T-helper 1 cell (primary cell): ENCODE results near the gene C22orf42.

Experiments used
- DNase-seq, 5 donors: peaks; one replicate each; pipeline ENCODE4 v3.0.0-alpha.2; 2012 to 2020

C22orf42 gene

DNA sequence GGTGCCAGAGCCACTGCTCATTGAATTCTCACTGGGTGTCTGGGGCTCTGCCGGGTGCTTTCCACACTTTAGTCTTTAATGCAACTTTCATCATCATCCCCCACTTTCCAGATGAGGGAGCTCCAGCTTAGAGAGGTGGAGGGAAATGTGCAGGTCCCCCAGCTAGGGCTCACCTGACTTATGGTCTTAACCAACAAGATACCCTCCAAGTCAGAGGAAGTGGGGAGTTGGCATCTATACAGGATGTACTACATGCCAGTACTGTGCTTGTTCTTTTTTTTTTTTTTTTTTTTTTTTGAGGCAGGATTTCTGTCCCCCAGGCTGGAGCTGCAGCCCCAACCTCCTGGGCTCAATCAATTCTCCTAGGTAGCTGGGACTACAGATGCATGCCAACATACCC, 26.3 kb downstream of the C22orf42 start:
- DNase-seq: no peak

DNA sequence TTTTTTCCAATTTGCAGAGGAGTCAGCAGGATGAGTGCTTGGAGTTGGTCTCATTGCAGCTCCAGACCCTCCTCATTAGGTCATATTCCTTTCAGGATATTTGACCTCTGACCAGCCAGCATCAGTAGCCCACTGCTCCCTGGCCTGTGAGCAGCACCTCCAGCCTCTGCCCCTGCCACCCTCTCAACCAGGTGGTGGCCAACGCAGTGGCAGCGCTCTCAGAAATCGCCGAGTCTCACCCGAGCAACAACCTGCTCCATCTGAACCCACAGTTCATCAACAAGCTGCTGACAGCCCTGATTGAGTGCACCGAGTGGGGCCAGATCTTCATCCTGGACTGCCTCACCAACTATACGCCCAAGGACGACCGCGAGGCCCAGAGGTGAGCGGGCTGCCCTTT, 27.0 kb downstream of the C22orf42 start:
- no peak for DNase-seq

DNA sequence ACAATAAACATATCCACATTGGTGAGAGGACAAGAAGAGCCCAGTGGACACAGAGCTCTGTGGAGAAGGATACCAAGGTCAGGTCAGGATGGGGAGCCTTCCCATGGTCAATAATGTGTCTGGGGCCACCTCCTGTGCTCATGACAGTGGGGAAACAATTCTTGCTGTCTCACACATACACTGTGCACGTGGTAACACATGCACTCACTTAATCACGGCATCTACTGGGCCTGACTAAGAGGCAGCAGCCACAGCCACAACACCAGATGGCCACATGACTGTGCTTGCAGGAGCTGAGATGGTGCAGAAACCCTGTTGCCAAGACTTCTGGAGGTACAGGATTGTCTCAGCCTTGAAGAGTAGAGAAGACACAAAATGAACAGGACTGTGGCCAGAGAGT, 28.6 kb downstream of the C22orf42 start:
- no peak for DNase-seq

DNA sequence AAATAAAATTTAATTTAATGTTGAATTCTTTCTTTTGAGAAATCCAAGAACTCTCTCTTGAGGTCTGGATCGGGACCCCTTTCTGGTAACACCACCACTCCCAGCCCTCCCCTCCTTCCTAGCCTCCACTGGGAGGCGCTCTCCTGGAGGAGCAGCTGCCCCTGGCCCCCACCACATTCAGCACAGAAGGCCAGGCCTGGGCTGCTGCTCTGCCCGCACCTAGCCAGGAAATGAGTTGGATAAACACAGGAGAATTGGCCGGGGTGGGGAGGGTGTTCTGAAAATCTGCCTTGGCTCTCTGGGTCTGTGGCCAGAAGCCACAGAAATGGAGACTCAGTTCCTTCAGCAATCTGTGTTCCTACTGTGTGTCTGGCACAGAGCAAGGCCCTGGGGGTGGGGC, 31.2 kb downstream of the C22orf42 start:
- DNase-seq: no peak

DNA sequence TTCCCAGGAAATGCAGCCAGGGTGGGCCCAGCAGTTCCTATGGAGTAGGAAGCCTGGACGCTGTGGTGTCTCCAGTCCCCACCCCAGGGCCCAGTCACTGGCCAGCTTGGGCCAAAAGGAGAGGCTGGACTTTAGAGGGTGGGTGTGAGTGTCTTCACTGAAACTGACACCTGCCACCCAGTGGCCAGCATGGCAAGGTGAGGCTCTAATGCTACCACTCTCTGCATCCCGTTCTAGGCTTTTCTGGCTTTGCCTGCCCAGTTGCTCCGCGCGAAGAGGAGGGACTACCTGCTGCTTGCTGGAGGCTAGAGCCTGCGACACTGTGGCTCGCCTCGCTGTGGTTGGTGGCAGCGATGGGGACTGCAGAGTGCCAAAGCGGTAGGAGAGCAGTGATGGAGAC, 35.4 kb downstream of the C22orf42 start:
- no peak for DNase-seq

DNA sequence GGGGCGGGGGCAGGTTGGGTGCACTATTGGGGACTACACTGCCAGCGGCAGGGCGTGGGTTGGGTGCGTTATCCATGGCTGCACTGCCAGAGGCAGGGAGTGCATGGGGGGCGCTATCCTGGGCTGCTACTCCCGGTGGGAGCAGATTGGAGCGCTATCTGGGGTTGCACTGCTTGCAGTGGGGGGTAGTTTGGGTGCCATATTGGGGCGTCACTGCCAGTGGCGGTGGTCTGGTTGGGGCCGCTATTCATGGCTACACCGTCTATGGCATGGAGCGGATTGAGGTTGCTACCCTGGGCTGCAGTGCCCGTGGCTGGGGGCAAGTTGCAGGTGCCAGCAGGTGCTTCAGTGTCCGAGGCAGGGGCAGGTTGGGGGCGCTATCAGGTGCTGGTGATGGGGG, 36.2 kb downstream of the C22orf42 start:
- DNase-seq: no peak

DNA sequence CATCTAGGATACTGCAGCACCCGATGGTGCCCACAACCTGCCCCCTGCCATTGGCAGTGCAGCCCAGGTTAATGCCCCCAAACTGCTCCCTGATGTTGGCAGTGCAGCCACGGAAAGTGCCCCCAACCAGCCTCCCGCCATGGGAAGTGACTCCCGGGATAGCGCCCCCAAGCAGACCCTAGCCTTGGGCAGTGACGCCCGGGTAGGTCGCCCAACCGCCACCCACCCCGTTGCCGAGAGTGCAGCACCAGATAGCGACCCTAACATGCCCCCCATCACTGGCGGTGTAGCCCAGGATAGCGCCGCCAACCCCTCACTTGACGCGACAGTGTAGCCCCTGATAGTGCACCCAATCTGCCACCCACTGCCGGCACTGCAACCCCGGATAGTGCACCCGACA, 38.5 kb downstream of the C22orf42 start:
- no peak for DNase-seq

DNA sequence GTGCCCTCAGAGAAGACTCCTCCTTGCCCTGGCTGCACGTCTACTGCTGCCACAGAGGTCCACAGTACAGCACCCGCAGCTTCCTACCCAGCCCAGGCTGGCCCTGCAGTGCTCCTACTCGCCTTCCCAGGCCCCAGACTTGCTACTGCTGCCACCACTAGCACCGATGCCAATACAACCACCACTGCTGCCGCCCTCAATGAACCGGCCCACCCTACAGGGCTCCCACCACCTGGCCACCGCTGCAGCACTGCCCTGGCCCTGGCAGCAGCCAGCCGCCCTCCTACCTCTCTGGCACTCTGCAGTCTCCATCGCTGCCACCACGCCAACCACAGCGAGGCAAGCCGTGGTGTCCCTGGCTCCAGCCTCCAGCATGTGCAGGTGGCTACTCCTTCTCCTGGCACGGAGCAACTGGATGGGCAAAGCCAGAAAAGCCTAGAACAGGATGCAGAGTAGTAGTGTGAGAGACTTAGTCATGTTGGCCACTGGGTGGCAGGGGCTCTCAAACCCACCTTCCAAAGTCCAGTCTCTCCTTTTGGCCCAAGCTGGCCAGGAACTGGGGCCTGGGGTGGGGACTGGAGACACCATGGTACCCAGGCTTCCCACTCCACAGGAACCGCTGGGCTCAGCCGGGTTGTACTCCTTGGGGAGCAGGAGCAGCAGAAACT, 39.4 kb downstream of the C22orf42 start:
- DNase-seq: no peak

DNA sequence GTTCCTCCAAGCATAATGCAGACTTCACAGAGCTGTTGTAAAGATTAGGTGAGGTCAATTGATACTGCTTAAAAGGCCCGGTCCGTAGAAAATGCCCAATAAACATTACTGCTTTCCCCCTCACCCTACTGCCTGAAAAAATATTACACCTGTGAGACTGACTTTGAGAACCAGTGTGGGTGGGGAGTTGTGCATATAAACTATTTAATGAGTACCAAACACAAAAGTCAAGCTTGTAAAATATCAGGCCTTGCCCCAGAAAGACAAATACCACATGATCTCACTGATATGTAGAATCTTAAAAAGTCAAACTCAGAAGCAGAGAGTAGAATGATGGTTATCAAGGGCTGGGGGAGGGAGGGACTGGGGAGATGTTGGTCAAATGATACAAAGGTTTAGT, 46.7 kb downstream of the C22orf42 start:
- no peak for DNase-seq

DNA sequence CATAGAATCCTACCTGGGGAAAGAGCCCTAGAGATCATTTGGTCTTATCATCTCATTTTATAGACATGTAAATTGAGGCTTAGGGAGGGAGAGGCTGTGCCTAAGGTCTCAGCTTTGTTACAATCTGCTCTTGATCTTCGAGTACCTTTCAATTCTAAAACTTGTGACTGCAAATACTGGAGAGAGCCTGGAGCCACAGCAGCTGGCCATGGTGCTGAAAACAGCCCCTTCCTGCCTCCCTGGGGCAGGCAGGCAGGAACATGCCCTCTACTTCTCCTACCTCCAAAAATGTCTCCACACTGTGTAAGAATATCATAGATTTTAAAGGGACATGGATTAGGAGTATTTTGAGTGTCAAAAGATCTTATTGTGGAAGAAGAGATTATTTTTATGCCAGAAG, 52.2 kb downstream of the C22orf42 start:
- no peak for DNase-seq

DNA sequence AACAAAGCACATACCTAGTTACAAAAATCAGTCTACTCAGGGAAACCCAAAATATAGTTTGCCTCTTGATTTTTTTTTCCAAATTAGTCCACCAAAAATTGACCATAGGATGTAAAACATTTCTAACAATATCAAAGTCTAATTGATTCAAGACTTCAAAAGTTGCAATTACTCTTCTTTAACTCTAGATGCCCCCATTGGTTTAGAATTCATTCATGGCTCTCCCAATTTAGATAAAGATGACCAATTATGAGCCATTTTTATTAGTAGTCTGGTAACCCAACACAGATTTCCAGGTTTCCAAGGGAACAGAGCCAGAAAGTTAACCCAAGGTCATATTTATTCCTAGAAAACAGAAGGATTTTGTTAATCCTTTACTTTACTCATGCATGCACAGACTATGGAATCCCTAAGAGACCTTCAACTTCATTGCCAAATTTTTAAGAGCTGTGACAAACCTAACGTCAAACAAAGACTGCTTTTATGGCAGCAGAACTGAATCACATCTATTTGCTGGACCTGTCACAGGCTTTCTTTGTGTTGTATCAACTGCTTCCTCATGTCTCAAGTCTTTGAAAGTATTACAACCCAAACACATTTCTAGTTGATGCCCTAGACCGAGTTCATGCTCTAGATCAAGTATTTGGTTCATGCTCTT, 55.3 kb downstream of the C22orf42 start:
- no peak for DNase-seq

DNA sequence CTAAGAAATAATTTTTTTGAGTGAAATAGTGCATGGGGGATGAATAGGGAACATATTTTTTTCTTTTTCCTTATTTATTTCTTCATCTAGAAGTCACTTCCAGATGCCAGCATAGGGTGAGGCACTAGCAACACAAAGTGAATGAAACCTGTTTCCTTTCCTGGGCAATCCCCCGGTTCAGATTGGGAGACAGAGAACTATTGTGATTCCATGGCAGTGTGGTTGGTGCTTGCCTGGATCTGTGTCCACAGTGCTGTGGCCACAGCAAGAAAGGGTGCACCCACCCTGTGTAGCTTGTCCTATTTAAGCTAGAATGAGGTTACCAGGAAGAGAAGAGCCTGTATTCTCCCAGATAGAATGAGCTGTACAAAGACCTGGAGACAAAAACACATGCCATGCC, 58.4 kb downstream of the C22orf42 start:
- no peak for DNase-seq
